HepG2 (cell line): ENCODE data around the gene NNAT. TPM values are rescaled to one million over a fixed set of nuclear protein-coding genes. Genes with fewer than 3 reads are reported as not detected.

Experiments used
- HNRNPL ChIP-seq: fragments of 200-400 bp; formaldehyde crosslinking; IDR thresholded peaks from 2 replicates; pipeline ENCODE4 v1.6.1; 2017; ENCODE audit warnings: mild to moderate bottlenecking, low read depth, low read length
- ISL2 ChIP-seq: sonication (generic); formaldehyde crosslinking; IDR thresholded peaks from 2 replicates; pipeline ENCODE4 v1.5.0; 2020; ENCODE audit warnings: missing genetic modification reagents
- MIER2 ChIP-seq: IDR thresholded peaks from 2 replicates; pipeline ENCODE4 v1.6.1; 2016; ENCODE audit warnings: missing biosample characterization, missing genetic modification reagents
- RELA ChIP-seq: sonication (generic); formaldehyde crosslinking; IDR thresholded peaks from 2 replicates; pipeline ENCODE4 v1.4.0; 2020; ENCODE audit warnings: missing genetic modification reagents
- SALL2 ChIP-seq: sonication (generic); formaldehyde crosslinking; IDR thresholded peaks from 2 replicates; pipeline ENCODE4 v1.8.1; 2023; ENCODE audit warnings: mild to moderate bottlenecking, missing genetic modification reagents, inconsistent platforms
- TFE3 ChIP-seq: IDR thresholded peaks from 2 replicates; pipeline ENCODE4 v1.6.1; 2016
- XRCC5 ChIP-seq: fragments of 200-400 bp; formaldehyde crosslinking; optimal IDR thresholded peaks from 2 replicates; pipeline ENCODE3; 2017; ENCODE audit warnings: mild to moderate bottlenecking, low read length
- ZBTB38 ChIP-seq: sonication (generic); formaldehyde crosslinking; IDR thresholded peaks from 2 replicates; pipeline ENCODE4 v1.5.1; 2020; ENCODE audit warnings: mild to moderate bottlenecking, missing genetic modification reagents
- ZFY ChIP-seq: sonication (generic); formaldehyde crosslinking; IDR thresholded peaks from 2 replicates; pipeline ENCODE4 v1.4.0; 2020; ENCODE audit warnings: missing genetic modification reagents
- ZMYM2 ChIP-seq: sonication (generic); formaldehyde crosslinking; IDR thresholded peaks from 2 replicates; pipeline ENCODE4 v1.8.0; 2022; ENCODE audit warnings: mild to moderate bottlenecking, missing genetic modification reagents
- ZNF7 ChIP-seq: IDR thresholded peaks from 2 replicates; pipeline ENCODE4 v1.6.1; 2016; ENCODE audit warnings: missing biosample characterization, missing genetic modification reagents
- ZSCAN21 ChIP-seq: sonication (generic); formaldehyde crosslinking; IDR thresholded peaks from 2 replicates; pipeline ENCODE4 v1.8.0; 2022; ENCODE audit warnings: mild to moderate bottlenecking, missing genetic modification reagents, moderate library complexity, borderline replicate concordance
- polyA plus RNA-seq, 8 experiments: library from polyadenylated mRNA; depleted of rRNA in 3 of 8; stranded (reverse) in 7 of 8; unstranded in 1 of 8; fragments of >200 nt; fragmentation: Illumina TruSeq in 4 of 8; extraction: Trizol in 4 of 8; gene quantifications; 2 replicates each; pipeline versions ENCODE4 v1.2.1 to v1.2.3, GENCODE V29; 2011 to 2016; ENCODE audit warnings: low read depth in 4 of 8, missing spikeins in 1 of 8, mixed read lengths in 1 of 8; ENCODE audit not compliant: insufficient read depth in 1 of 8
- total RNA-seq, 5 experiments: library from RNA; depleted of rRNA; stranded (reverse); fragments of >200 nt; fragmentation: Illumina TruSeq; extraction: Trizol; gene quantifications; 2 replicates each; pipeline ENCODE4 v1.2.3, GENCODE V29; 2016; ENCODE audit warnings: low read depth in 1 of 5
- TF ChIP-seq, protein P1 (sequence below): sonication (generic); formaldehyde crosslinking; IDR thresholded peaks from 2 replicates; pipeline ENCODE4 v1.9.0; 2021; ENCODE audit warnings: mild to moderate bottlenecking, missing genetic modification reagents
- TF ChIP-seq, protein P2 (sequence below): sonication (generic); formaldehyde crosslinking; conservative IDR thresholded peaks from 2 replicates; pipeline ENCODE4 v1.8.0; 2022; ENCODE audit warnings: mild to moderate bottlenecking, moderate library complexity, missing genetic modification reagents
- TF ChIP-seq, protein P3 (sequence below): sonication (generic); formaldehyde crosslinking; IDR thresholded peaks from 2 replicates; pipeline ENCODE4 v1.4.0; 2020; ENCODE audit warnings: missing genetic modification reagents
- TF ChIP-seq, protein P4 (sequence below): sonication (generic); formaldehyde crosslinking; IDR thresholded peaks from 2 replicates; pipeline ENCODE4 v1.5.0; 2020; ENCODE audit warnings: missing genetic modification reagents

Gene NNAT
- total and polyA plus RNA-seq, 2 of the 13 experiments (the other 11 are each of a cell fraction or from before 2014, with no cell fraction given), result not detected

DNA sequence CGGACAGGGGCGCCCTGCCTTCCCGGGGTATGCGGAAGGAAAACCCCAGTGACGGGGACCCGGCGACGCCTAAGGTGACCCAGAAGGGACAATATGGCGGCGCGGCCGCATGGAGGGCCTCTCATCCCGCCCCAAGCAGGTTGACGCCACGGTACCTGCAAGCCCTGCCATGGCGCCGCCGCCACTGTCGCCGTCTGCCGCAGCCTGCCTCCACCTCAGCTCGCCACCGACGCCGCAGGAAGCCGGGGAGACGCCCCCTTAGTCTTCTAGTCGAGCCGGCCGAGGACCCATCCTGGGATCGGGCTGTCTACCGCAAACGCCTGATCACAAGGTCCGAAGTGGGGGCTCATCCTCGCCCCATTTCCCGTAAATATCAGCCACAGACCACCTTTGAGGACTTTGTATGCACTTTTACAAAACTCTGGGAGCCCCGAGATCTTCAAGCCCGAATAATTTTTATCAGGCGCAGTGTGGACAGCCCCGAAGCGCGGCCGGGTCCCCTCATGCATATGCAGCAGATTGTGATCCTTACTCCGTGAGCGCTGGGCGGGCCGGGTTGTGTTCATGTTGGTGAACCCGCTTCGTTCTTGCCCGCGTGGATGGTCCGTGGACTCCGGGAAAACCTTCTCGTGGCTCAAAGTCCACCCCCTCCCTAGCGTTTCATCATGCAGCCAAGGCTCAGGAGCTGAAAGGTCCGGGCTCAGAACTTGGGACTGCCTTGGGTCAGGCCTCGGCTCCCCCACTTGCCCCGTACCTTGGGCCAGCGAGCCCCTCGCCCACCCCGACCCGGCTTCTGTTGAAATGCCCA is 6.8 kb downstream of the NNAT start, which contains the start of gene BLCAP (continued):
- TF ChIP-seq, protein P1, sequence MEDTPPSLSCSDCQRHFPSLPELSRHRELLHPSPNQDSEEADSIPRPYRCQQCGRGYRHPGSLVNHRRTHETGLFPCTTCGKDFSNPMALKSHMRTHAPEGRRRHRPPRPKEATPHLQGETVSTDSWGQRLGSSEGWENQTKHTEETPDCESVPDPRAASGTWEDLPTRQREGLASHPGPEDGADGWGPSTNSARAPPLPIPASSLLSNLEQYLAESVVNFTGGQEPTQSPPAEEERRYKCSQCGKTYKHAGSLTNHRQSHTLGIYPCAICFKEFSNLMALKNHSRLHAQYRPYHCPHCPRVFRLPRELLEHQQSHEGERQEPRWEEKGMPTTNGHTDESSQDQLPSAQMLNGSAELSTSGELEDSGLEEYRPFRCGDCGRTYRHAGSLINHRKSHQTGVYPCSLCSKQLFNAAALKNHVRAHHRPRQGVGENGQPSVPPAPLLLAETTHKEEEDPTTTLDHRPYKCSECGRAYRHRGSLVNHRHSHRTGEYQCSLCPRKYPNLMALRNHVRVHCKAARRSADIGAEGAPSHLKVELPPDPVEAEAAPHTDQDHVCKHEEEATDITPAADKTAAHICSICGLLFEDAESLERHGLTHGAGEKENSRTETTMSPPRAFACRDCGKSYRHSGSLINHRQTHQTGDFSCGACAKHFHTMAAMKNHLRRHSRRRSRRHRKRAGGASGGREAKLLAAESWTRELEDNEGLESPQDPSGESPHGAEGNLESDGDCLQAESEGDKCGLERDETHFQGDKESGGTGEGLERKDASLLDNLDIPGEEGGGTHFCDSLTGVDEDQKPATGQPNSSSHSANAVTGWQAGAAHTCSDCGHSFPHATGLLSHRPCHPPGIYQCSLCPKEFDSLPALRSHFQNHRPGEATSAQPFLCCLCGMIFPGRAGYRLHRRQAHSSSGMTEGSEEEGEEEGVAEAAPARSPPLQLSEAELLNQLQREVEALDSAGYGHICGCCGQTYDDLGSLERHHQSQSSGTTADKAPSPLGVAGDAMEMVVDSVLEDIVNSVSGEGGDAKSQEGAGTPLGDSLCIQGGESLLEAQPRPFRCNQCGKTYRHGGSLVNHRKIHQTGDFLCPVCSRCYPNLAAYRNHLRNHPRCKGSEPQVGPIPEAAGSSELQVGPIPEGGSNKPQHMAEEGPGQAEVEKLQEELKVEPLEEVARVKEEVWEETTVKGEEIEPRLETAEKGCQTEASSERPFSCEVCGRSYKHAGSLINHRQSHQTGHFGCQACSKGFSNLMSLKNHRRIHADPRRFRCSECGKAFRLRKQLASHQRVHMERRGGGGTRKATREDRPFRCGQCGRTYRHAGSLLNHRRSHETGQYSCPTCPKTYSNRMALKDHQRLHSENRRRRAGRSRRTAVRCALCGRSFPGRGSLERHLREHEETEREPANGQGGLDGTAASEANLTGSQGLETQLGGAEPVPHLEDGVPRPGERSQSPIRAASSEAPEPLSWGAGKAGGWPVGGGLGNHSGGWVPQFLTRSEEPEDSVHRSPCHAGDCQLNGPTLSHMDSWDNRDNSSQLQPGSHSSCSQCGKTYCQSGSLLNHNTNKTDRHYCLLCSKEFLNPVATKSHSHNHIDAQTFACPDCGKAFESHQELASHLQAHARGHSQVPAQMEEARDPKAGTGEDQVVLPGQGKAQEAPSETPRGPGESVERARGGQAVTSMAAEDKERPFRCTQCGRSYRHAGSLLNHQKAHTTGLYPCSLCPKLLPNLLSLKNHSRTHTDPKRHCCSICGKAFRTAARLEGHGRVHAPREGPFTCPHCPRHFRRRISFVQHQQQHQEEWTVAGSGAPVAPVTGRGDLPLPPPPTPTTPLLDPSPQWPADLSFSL, result no peak; the same call in 1 of the 2 replicates
- TF ChIP-seq ISL2 (CRISPR knock-in tag), result peak; percentile 8; the same call in 1 of the 2 replicates
- peak; percentile 19; the same call in 1 of the 2 replicates for TF ChIP-seq RELA
- TF ChIP-seq, protein P2, sequence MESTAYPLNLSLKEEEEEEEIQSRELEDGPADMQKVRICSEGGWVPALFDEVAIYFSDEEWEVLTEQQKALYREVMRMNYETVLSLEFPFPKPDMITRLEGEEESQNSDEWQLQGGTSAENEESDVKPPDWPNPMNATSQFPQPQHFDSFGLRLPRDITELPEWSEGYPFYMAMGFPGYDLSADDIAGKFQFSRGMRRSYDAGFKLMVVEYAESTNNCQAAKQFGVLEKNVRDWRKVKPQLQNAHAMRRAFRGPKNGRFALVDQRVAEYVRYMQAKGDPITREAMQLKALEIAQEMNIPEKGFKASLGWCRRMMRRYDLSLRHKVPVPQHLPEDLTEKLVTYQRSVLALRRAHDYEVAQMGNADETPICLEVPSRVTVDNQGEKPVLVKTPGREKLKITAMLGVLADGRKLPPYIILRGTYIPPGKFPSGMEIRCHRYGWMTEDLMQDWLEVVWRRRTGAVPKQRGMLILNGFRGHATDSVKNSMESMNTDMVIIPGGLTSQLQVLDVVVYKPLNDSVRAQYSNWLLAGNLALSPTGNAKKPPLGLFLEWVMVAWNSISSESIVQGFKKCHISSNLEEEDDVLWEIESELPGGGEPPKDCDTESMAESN (CRISPR knock-in tag), result peak; percentile 85
- TF ChIP-seq, protein P3, sequence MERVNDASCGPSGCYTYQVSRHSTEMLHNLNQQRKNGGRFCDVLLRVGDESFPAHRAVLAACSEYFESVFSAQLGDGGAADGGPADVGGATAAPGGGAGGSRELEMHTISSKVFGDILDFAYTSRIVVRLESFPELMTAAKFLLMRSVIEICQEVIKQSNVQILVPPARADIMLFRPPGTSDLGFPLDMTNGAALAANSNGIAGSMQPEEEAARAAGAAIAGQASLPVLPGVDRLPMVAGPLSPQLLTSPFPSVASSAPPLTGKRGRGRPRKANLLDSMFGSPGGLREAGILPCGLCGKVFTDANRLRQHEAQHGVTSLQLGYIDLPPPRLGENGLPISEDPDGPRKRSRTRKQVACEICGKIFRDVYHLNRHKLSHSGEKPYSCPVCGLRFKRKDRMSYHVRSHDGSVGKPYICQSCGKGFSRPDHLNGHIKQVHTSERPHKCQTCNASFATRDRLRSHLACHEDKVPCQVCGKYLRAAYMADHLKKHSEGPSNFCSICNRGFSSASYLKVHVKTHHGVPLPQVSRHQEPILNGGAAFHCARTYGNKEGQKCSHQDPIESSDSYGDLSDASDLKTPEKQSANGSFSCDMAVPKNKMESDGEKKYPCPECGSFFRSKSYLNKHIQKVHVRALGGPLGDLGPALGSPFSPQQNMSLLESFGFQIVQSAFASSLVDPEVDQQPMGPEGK (CRISPR knock-in tag), result peak; percentile 50; the same call in 1 of the 2 replicates
- peak; percentile 46; the same call in 1 of the 2 replicates for TF ChIP-seq MIER2 (CRISPR knock-in tag)
- TF ChIP-seq SALL2 (CRISPR knock-in tag), result peak; percentile 43
- TF ChIP-seq, protein P4, sequence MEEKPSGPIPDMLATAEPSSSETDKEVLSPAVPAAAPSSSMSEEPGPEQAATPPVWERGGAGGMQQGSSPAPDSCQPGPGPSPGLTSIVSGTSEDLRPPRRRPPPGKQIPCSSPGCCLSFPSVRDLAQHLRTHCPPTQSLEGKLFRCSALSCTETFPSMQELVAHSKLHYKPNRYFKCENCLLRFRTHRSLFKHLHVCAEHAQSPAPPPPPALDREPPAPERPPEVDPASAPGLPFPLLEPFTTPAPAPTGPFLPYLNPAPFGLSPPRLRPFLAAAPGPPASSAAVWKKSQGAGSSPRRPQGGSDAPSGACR, result no peak; the same call in 1 of the 2 replicates
- no peak for TF ChIP-seq ZSCAN21
- no peak for TF ChIP-seq ZMYM2 (CRISPR knock-in tag)
- peak; percentile 66; the same call in 1 of the 2 replicates for TF ChIP-seq HNRNPL
- peak; percentile 86 for TF ChIP-seq ZFY (CRISPR knock-in tag)
- peak; percentile 67; the same call in 1 of the 2 replicates for TF ChIP-seq ZBTB38 (CRISPR knock-in tag)
- TF ChIP-seq XRCC5, result peak; percentile 87
- peak; percentile 47; the same call in 1 of the 2 replicates for TF ChIP-seq ZNF7 (CRISPR knock-in tag)
- peak; percentile 64 for TF ChIP-seq TFE3 (CRISPR knock-in tag)
